Measurements from ENCODE around the gene UBAC1. TPM values are rescaled to one million over a fixed set of nuclear protein-coding genes. Genes with fewer than 3 reads are reported as not detected.

UBAC1 gene
- total RNA-seq, 4 donors from 2014 or later: 52.9 to 76.3 (median 63.5) TPM

DNA sequence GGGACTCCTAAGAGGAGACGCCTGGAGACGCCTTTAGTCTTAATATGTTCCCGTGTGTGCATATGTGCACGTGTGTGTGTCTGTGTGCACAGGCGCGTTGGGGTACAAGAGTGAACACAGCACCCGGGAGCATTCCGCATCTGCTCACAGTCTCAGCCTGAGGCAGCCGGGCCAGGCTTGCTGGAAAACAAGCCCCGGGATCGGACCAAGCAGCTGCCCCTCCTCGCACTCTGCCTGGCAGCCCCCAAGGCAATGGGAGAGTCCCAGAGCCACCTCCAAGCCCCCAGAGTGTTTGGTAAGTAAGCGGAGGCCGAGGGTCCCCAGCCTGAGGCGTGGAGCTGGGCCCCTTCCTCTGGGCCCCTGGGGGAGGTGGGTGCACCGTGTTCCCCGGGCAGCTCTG, 27.3 kb upstream of the UBAC1 start:
- Histone ChIP-seq H3K27ac (no peak overlapping the region), H3K4me1 (peaks cover 2 to 39% (median 25%) of the 10 kb centered on the region in 3 donors), H3K4me3 (no peak overlapping the region), H3K27me3 (peaks cover 51% of the 10 kb centered on the region), H3K9me3 (no peaks in the 10 kb centered on the region), H3K36me3 (no peaks in the 10 kb centered on the region)
- 90% methylated on average over 5 of the region's 17 CpGs; no CpG with 5 or more reads in 1 of the 2 donors for WGBS, 2 donors (ENCODE audit: low coverage in 1 of 2)
- ATAC-seq: no peak
- TF ChIP-seq POLR2AphosphoS5 (IDR thresholded peaks at IDR 0.05) (no peak), POLR2A (IDR thresholded peaks at IDR 0.05) (no peak), EP300 (IDR thresholded peaks at IDR 0.05) (no peak), CTCF (IDR thresholded peaks at IDR 0.05) (no peak)

DNA sequence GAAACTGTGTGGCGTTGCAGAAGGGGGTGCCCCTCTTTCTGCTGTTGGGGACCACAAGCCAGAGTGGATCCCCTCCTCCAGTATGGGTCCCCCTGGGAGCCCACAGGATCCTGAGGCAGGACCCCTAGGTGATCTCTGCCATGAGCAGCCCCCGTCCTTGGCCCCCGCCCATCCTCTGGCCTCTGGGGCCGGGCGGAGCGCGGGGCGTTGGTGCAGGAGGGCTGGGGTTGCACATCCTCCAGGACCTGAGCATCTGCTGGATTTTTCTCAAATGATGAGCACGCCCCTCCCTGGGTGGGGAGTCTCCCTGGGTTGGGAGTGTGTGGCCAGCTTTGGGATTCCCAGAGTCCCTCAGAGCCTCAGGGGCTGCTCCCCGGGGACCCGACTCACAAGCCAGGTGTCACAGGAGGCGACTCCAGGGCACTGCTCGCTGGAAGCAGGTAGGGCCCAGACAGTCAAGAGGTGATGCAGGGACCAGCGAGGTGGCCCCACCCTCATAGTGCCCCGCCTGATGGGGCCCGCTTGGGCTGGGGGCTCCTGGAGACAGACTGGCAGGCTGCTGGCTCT, 26.7 kb upstream of the UBAC1 start:
- Histone ChIP-seq H3K4me3 (no peak overlapping the region), H3K9me3 (no peaks in the 10 kb centered on the region), H3K27me3 (peaks cover 53% of the 10 kb centered on the region), H3K4me1 (peaks cover 2 to 33% (median 19%) of the 10 kb centered on the region in 3 donors), H3K27ac (no peak overlapping the region), H3K36me3 (no peaks in the 10 kb centered on the region)
- no peak for TF ChIP-seq EP300 (IDR thresholded peaks at IDR 0.05)
- no peak for TF ChIP-seq POLR2A (IDR thresholded peaks at IDR 0.05)
- TF ChIP-seq CTCF (IDR thresholded peaks at IDR 0.05): no peak
- TF ChIP-seq POLR2AphosphoS5 (IDR thresholded peaks at IDR 0.05): no peak
- ATAC-seq: no peak
- WGBS, 2 donors (ENCODE audit: low coverage in 1 of 2): no CpG with 5 or more reads among the region's 16 CpGs

- TF ChIP-seq EP300 (IDR thresholded peaks at IDR 0.05): no peak
- no peak for TF ChIP-seq POLR2A (IDR thresholded peaks at IDR 0.05)
- no peak for TF ChIP-seq POLR2AphosphoS5 (IDR thresholded peaks at IDR 0.05)
- Histone ChIP-seq H3K36me3 (no peaks in the 10 kb centered on the region), H3K9me3 (no peaks in the 10 kb centered on the region), H3K27ac (no peak overlapping the region), H3K4me3 (no peak overlapping the region), H3K27me3 (peaks cover 61% of the 10 kb centered on the region), H3K4me1 (peaks cover 0 to 20% (median 9%) of the 10 kb centered on the region in 3 donors)
- no peak for ATAC-seq
- WGBS, 2 donors (ENCODE audit: low coverage in 1 of 2): 80 to 90% methylated on average over 1 to 2 of the region's 15 CpGs
Measured at GRCh38 chr9:135986605-135987004, 25.4 kb upstream of the UBAC1 start.

GRCh38 chr9:135985889-135986288, 24.7 kb upstream of the UBAC1 start:
- H3K4me3 ChIP-seq: no peak overlapping the region
- H3K36me3 ChIP-seq: no peaks in the 10 kb centered on the region
- no peak overlapping the region for H3K27ac ChIP-seq
- no peak for ATAC-seq
- H3K4me1 ChIP-seq: peaks cover 0 to 13% (median 6%) of the 10 kb centered on the region in 3 donors
- no CpG with 5 or more reads among the region's 21 CpGs for WGBS, 2 donors (ENCODE audit: low coverage in 1 of 2)
- H3K9me3 ChIP-seq: no peaks in the 10 kb centered on the region
- no peak for TF ChIP-seq POLR2A (IDR thresholded peaks at IDR 0.05)
- no peak for TF ChIP-seq CTCF (IDR thresholded peaks at IDR 0.05)
- no peak for TF ChIP-seq EP300 (IDR thresholded peaks at IDR 0.05)
- no peak for TF ChIP-seq POLR2AphosphoS5 (IDR thresholded peaks at IDR 0.05)
- peaks cover 66% of the 10 kb centered on the region for H3K27me3 ChIP-seq

GRCh38 chr9:135985459-135985774, 24.2 kb upstream of the UBAC1 start:
- TF ChIP-seq POLR2AphosphoS5 (IDR thresholded peaks at IDR 0.05): no peak
- TF ChIP-seq EP300 (IDR thresholded peaks at IDR 0.05): no peak
- no peak for TF ChIP-seq POLR2A (IDR thresholded peaks at IDR 0.05)
- TF ChIP-seq CTCF (IDR thresholded peaks at IDR 0.05): no peak
- no peaks in the 10 kb centered on the region for H3K9me3 ChIP-seq
- peaks cover 70% of the 10 kb centered on the region for H3K27me3 ChIP-seq
- no peak overlapping the region for H3K4me3 ChIP-seq
- no peak overlapping the region for H3K27ac ChIP-seq
- no peak for ATAC-seq
- H3K36me3 ChIP-seq: no peaks in the 10 kb centered on the region
- peaks cover 0 to 8% (median 5%) of the 10 kb centered on the region in 3 donors for H3K4me1 ChIP-seq
- 82% methylated on average over 2 of the region's 14 CpGs; no CpG with 5 or more reads in 1 of the 2 donors for WGBS, 2 donors (ENCODE audit: low coverage in 1 of 2)
